HG03097 (cell line): ENCODE data around the gene SLC37A1.
A peak's percentile ranks its signal among the peaks of the same experiment; 100 is the strongest.

Experiments used
- ATAC-seq: cut with Tn5 transposase; IDR thresholded peaks from one replicate; pipeline ENCODE4 v1.9.1; 2021; ENCODE audit not compliant: unreplicated experiment, low FRiP score

The SLC37A1 gene

GRCh38 chr21:42524341-42525028, 10.8 kb downstream of the SLC37A1 start:
- peak; percentile 56 for ATAC-seq

- no peak for ATAC-seq
Observed at GRCh38 chr21:42525029-42525581, 11.5 kb downstream of the SLC37A1 start.

- ATAC-seq: no peak
Observed at GRCh38 chr21:42525676-42526378, 12.2 kb downstream of the SLC37A1 start.

- no peak for ATAC-seq
Observed at GRCh38 chr21:42526379-42526727, 12.7 kb downstream of the SLC37A1 start.

- ATAC-seq: no peak
Observed at GRCh38 chr21:42527127-42527488, 13.5 kb downstream of the SLC37A1 start.

GRCh38 chr21:42527489-42528158, 14.0 kb downstream of the SLC37A1 start:
- ATAC-seq: peak; percentile 31

GRCh38 chr21:42530167-42530518, 16.5 kb downstream of the SLC37A1 start:
- ATAC-seq: no peak

GRCh38 chr21:42531771-42532170, 18.1 kb downstream of the SLC37A1 start:
- ATAC-seq: no peak

- no peak for ATAC-seq
Observed at GRCh38 chr21:42532466-42533181, 19.0 kb downstream of the SLC37A1 start.

GRCh38 chr21:42533306-42533962, 19.8 kb downstream of the SLC37A1 start:
- ATAC-seq: no peak

- ATAC-seq: no peak
Observed at GRCh38 chr21:42533963-42534355, 20.3 kb downstream of the SLC37A1 start.

- ATAC-seq: peak; percentile 38
Observed at GRCh38 chr21:42534421-42535378, 21.0 kb downstream of the SLC37A1 start.

GRCh38 chr21:42535602-42536171, 22.0 kb downstream of the SLC37A1 start:
- ATAC-seq: peak; percentile 46

GRCh38 chr21:42536601-42537000, 22.9 kb downstream of the SLC37A1 start:
- ATAC-seq: no peak

- no peak for ATAC-seq
Observed at GRCh38 chr21:42537106-42537742, 23.6 kb downstream of the SLC37A1 start.

GRCh38 chr21:42538479-42539275, 25.0 kb downstream of the SLC37A1 start:
- no peak for ATAC-seq

GRCh38 chr21:42539342-42539741, 25.7 kb downstream of the SLC37A1 start:
- no peak for ATAC-seq

- no peak for ATAC-seq
Observed at GRCh38 chr21:42539931-42540343, 26.3 kb downstream of the SLC37A1 start.
